ENCODE results near the gene CLK2.

DNA sequence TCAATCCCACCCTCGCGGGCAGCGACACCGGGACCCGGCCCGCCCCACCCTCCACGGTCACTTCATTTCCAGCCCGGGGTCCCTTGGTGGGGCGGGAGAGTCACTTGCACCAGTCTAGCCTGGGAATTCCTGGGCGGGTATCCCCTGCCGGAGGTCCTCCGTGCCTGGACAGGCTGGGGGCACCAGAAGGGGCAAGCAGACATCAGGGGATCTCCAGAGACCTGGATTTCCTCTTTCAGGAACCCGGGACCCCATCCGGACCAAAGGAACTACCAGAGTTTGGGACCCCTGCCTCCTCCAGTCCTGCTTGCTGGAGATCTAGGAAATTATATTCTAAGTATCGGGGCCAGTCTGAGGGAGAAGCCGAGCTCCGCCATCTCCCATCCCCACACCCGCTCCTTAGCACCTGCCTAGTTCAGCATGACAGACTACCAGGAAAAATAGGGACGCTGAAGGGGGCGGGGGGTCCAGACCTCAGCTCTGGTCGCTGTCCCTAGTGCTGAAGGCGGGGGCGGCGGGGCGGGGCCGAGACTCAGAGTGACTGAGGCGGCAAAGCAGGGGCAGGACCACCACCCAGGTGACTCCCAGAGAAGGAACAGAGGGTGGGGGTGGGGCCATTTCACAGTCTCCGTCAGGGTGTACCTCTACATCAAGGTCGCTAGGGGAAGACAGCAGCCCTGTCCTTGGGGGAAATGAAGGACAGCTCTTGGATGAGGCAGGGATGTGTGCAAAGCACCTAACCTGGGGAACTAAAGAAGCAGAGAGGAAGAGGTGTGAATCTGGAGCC, 4.8 kb upstream of the CLK2 start:
- TF ChIP-seq, protein P1, sequence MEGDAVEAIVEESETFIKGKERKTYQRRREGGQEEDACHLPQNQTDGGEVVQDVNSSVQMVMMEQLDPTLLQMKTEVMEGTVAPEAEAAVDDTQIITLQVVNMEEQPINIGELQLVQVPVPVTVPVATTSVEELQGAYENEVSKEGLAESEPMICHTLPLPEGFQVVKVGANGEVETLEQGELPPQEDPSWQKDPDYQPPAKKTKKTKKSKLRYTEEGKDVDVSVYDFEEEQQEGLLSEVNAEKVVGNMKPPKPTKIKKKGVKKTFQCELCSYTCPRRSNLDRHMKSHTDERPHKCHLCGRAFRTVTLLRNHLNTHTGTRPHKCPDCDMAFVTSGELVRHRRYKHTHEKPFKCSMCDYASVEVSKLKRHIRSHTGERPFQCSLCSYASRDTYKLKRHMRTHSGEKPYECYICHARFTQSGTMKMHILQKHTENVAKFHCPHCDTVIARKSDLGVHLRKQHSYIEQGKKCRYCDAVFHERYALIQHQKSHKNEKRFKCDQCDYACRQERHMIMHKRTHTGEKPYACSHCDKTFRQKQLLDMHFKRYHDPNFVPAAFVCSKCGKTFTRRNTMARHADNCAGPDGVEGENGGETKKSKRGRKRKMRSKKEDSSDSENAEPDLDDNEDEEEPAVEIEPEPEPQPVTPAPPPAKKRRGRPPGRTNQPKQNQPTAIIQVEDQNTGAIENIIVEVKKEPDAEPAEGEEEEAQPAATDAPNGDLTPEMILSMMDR (IDR thresholded peaks at IDR 0.05; ENCODE audit: extremely low read depth in 1 of 2, insufficient read depth in 1 of 2, low read depth in 1 of 2, low read length in 2 of 2) = peak; percentile 4 to 16
- TF ChIP-seq POLR2A (IDR thresholded peaks at IDR 0.05; ENCODE audit: low read depth, low read length) = no peak

Measured in endothelial cell of umbilical vein (primary cell).